CD4-positive, alpha-beta T cell treated with Interleukin-17A for 4 hours (primary cell): ENCODE data around the gene DCPS.
"Not testable (repeated sequence)": the region's sequence is repeated elsewhere in the genome, so short reads cannot be mapped to it uniquely, and the experiment has no call there.

Experiments used
- DNase-seq: peaks from one replicate; pipeline ENCODE4 v3.0.0-alpha.2; 2020; ENCODE audit warnings: mixed read lengths

DCPS gene

GRCh38 chr11:126385991-126386728 is 82.3 kb downstream of the DCPS start:
- no peak for DNase-seq

GRCh38 chr11:126386729-126387071 is 82.8 kb downstream of the DCPS start:
- not testable (repeated sequence) for DNase-seq

GRCh38 chr11:126387857-126388256 is 84.0 kb downstream of the DCPS start:
- DNase-seq = no peak

GRCh38 chr11:126390272-126390867 is 86.5 kb downstream of the DCPS start:
- DNase-seq = no peak

- no peak for DNase-seq
Measured at GRCh38 chr11:126391286-126391954, 87.6 kb downstream of the DCPS start.

GRCh38 chr11:126391970-126392632 is 88.2 kb downstream of the DCPS start:
- no peak for DNase-seq

- DNase-seq = no peak
Measured at GRCh38 chr11:126392633-126393013, 88.8 kb downstream of the DCPS start.

GRCh38 chr11:126393143-126393542 is 89.3 kb downstream of the DCPS start:
- no peak for DNase-seq

- DNase-seq = no peak
Measured at GRCh38 chr11:126394036-126394435, 90.2 kb downstream of the DCPS start.

- DNase-seq = not testable (repeated sequence)
Measured at GRCh38 chr11:126394634-126395072, 90.8 kb downstream of the DCPS start.
